Ascending aorta (tissue), 2 donors: Measurements from ENCODE around the gene KL. TPM values are rescaled to one million over a fixed set of nuclear protein-coding genes. Genes with fewer than 3 reads are reported as not detected.

Source experiments
- DNase-seq, 2 donors: peaks; one replicate each; pipeline ENCODE4 v3.0.0-alpha.2; 2019; ENCODE audit warnings: low spot score in 2 of 2
- H3K27ac ChIP-seq, 2 donors: fragments of 200-600 bp; sonication (generic); one replicate each; pipeline ENCODE4 v1.5.1; 2016 to 2017; ENCODE audit warnings: mild to moderate bottlenecking in 1 of 2
- H3K27me3 ChIP-seq: fragments of 200-600 bp; sonication (generic); one replicate; pipeline ENCODE4 v1.5.1; 2017
- H3K36me3 ChIP-seq, 2 donors: fragments of 200-600 bp; sonication (generic); one replicate each; pipeline ENCODE4 v1.5.1; 2016
- H3K4me1 ChIP-seq, 2 donors: fragments of 200-600 bp; sonication (generic); one replicate each; pipeline ENCODE4 v1.5.1; 2016 to 2017; ENCODE audit warnings: mild to moderate bottlenecking in 1 of 2
- H3K4me3 ChIP-seq, 2 donors: fragments of 200-600 bp; sonication (generic); one replicate each; pipeline ENCODE4 v1.5.1; 2016 to 2017; ENCODE audit warnings: mild to moderate bottlenecking in 1 of 2
- H3K9me3 ChIP-seq, 2 donors: fragments of 200-600 bp; sonication (generic); one replicate each; pipeline ENCODE4 v1.5.1; 2016
- CTCF ChIP-seq, 3 experiments: fragments of 200-600 bp in 2 of 3; fragments of 450-650 bp in 1 of 3; sonication (generic) in 2 of 3; IDR thresholded peaks; one replicate each; pipeline ENCODE4 v1.5.1; 2016 to 2019; ENCODE audit warnings: antibody characterized with exemption in 3 of 3, mild to moderate bottlenecking in 1 of 3, moderate library complexity in 1 of 3
- intact Hi-C: fragments of 100-400 bp; cut with DNase I; formaldehyde crosslinking; loops from one replicate; pipeline ENCODE4 v1.15.1; 2023
- total RNA-seq: library from RNA; depleted of rRNA; stranded (reverse); fragments of >200 nt; gene quantifications from one replicate; pipeline ENCODE4 v1.1.0, GENCODE V29; 2016

KL gene
- total RNA-seq, 1 donor from 2014 or later, result 3.7 TPM

DNA sequence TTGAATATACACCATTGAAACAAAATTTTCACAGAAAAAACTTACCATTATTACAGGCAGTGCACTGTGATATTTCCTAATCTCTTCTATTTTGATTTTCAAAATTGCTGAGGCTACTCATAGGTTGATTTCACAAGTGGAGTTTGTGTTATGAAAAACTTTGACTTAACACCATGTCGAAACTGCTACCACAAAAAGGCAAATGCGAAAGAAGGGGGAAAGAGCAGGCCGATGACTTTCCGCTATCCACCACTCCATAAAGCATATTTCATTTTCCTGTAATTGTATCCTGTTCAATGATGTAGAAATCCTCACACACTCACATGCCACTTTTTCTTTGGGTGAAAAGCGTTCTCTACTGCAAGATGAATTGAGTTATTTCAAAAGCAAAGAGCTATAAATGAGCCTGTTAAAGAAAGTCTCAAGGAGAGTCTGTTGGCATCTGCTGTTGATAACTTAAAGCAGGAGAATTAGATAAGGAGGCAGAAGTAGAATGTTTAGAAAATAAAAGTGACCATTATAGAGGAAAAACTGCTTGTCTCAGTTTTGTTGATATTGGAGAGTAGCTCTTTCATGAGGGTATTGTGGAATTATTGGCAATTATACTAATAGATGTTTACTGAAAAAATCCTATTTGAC lies 18.8 kb downstream of the KL start:
- Histone ChIP-seq H3K36me3 (no peaks in the 10 kb centered on the region), H3K4me1 (no peaks in the 10 kb centered on the region), H3K27ac (no peak overlapping the region), H3K9me3 (no peaks in the 10 kb centered on the region), H3K27me3 (no peaks in the 10 kb centered on the region), H3K4me3 (no peak overlapping the region)
- TF ChIP-seq CTCF (IDR thresholded peaks at IDR 0.05), result no peak
- DNase-seq, result no peak
- intact Hi-C loops, result no loop called here

- no peak for TF ChIP-seq CTCF (IDR thresholded peaks at IDR 0.05)
- no peak for DNase-seq
- H3K27ac ChIP-seq, result no peak overlapping the region
Measured at GRCh38 chr13:33037673-33038072, 21.4 kb downstream of the KL start.

GRCh38 chr13:33040090-33040489 lies 23.9 kb downstream of the KL start:
- Histone ChIP-seq H3K27me3 (no peaks in the 10 kb centered on the region), H3K4me3 (no peak overlapping the region), H3K9me3 (no peaks in the 10 kb centered on the region), H3K4me1 (no peaks in the 10 kb centered on the region), H3K36me3 (no peaks in the 10 kb centered on the region), H3K27ac (no peak overlapping the region)
- TF ChIP-seq CTCF (IDR thresholded peaks at IDR 0.05), result no peak
- intact Hi-C loops, result no loop called here
- DNase-seq, result no peak

More at GRCh38 chr13:33037673-33038072, 21.4 kb downstream of the KL start:
- Histone ChIP-seq H3K27me3 (no peaks in the 10 kb centered on the region), H3K4me3 (no peak overlapping the region), H3K36me3 (no peaks in the 10 kb centered on the region), H3K4me1 (no peaks in the 10 kb centered on the region), H3K9me3 (no peaks in the 10 kb centered on the region)
- intact Hi-C loops, result no loop called here

DNA sequence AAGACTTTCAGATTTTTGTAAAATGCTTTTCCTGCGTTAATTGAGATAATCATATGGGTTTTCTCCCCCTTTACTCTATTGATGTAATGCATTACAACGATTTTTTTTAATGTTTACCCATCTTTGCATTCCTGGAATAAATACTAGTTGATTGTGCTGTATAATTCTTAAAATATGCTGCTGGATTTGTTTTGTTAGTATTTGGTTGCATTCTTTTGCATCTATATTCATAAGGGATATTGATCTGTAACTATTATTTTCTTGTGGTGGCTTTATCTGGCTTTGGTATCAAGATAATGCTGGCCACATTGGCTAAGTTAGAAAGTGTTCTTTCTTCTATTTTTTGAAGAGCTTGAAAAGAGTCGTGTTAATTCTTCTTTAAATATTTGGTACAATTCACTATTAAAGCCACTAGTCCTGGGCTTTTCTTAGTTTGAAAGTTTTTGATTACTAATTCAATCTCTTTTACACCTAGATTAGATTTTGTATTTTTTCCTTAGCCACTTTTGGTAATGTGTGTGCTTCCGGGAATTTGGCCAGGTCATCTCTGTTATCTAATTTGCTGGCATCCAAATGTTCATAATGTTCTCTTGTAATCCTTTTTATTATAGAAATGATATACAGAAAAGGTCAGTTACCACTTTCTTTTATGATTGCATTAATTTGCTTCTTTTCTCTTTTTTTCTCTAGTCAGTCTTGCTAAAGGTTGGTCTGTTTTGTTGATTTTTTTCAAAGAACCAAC lies 29.8 kb downstream of the KL start:
- Histone ChIP-seq H3K27me3 (no peaks in the 10 kb centered on the region), H3K4me1 (no peaks in the 10 kb centered on the region), H3K9me3 (no peaks in the 10 kb centered on the region), H3K4me3 (no peak overlapping the region), H3K36me3 (no peaks in the 10 kb centered on the region), H3K27ac (no peak overlapping the region)
- intact Hi-C loops, result no loop called here
- no peak for TF ChIP-seq CTCF (IDR thresholded peaks at IDR 0.05)
- no peak for DNase-seq

DNA sequence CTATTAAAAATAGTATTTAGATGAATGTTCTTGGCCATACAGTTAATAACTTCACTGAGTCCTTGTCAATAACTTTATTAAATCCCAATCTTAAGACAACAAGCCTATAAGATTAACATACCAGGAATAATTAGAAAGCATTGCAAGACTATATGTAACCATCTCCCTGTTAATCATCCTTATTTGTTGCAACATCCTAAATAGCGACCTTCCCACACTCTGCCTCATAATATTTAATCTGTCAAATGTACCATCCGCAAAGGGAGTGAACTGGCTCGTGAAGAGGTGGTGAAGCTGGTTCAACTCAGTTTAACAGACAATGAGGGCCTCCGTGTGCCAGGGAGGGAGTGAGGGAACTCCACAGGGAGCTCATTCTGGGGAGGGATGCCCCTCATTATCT lies 33.9 kb downstream of the KL start:
- TF ChIP-seq CTCF (IDR thresholded peaks at IDR 0.05), result no peak

More for the DNA sequence above, 33.9 kb downstream of the KL start:
- Histone ChIP-seq H3K27ac (no peak overlapping the region), H3K4me3 (no peak overlapping the region), H3K9me3 (no peaks in the 10 kb centered on the region), H3K36me3 (no peaks in the 10 kb centered on the region), H3K4me1 (no peaks in the 10 kb centered on the region), H3K27me3 (no peaks in the 10 kb centered on the region)
- intact Hi-C loops, result no loop called here
- no peak for DNase-seq
